ENCODE results near the gene GAS7. TPM values are rescaled to one million over a fixed set of nuclear protein-coding genes. Genes with fewer than 3 reads are reported as not detected.

The GAS7 gene
- total RNA-seq, 1 experiment from 2014 or later = 6.0 TPM

DNA sequence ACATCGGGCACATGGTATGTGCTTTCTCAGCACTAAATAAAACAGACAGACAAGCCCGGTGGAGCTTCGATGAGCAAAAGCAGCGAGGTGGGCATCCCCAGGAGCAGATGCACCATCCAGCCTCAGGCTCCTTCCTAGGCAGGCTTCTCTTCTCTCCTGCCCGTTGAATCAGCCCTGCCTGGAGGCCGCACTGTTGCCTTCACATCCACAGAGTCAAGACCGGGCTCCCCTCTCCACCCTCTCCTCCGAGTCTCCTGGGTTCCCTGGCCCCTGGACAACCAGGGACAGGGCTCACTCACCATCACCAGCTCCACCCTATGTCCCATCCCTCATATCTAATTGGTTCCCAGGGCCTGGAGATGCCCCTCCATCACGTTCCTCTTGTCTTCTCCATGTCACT is 213.6 kb downstream of the GAS7 start:
- Histone ChIP-seq H2AFZ (ENCODE audit: low read length) (no peak overlapping the region), H3T11ph (ENCODE audit: low read length) (no peak overlapping the region), H3K4ac (ENCODE audit: low read depth, low read length) (no peak overlapping the region), H4K20me1 (ENCODE audit: control insufficient read depth, insufficient read depth, insufficient read length) (no peaks in the 10 kb centered on the region), H3K14ac (ENCODE audit: insufficient read depth, low read length) (0 out of 2 replicates have a peak overlapping the region, but pooled peaks have one; percentile 13), H3K4me2 (ENCODE audit: insufficient read depth, insufficient read length, low read length) (no peak overlapping the region), H2BK120ac (ENCODE audit: low read depth, low read length, poor library complexity, severe bottlenecking) (no peak overlapping the region), H4K5ac (ENCODE audit: insufficient read length, low read depth, low read length) (no peak overlapping the region), H2BK15ac (ENCODE audit: low read depth, low read length) (no peak overlapping the region), H3K23ac (ENCODE audit: insufficient read length, low read depth, low read length) (no peak overlapping the region), H3K4me1 (ENCODE audit: insufficient read depth, low read length) (no peaks in the 10 kb centered on the region), H2BK12ac (ENCODE audit: insufficient read length, low read depth, low read length) (no peak overlapping the region), H3K79me1 (ENCODE audit: insufficient read depth, low read depth, low read length, poor library complexity, severe bottlenecking) (no peaks in the 10 kb centered on the region), H3K27ac (ENCODE audit: insufficient read length, low read depth, low read length) (no peak overlapping the region), H3K56ac (ENCODE audit: insufficient read length, low read depth, low read length) (no peak overlapping the region), H4K91ac (ENCODE audit: insufficient read length, low read depth, low read length) (no peak overlapping the region), H3K9me3 (ENCODE audit: control insufficient read depth, low read depth, low read length) (no peaks in the 10 kb centered on the region), H3K18ac (ENCODE audit: insufficient read length, low read depth, low read length) (no peak overlapping the region), H2BK5ac (ENCODE audit: insufficient read length, low read length) (no peak overlapping the region), H2BK20ac (ENCODE audit: low read depth, low read length, poor library complexity, severe bottlenecking) (no peak overlapping the region), H3K27me3 (ENCODE audit: insufficient read depth, low read length) (no peaks in the 10 kb centered on the region), H3K79me2 (ENCODE audit: insufficient read depth, low read length) (no peaks in the 10 kb centered on the region), H3K23me2 (ENCODE audit: insufficient read length, low read depth, low read length, poor library complexity, severe bottlenecking) (no peaks in the 10 kb centered on the region), H2AK5ac (ENCODE audit: insufficient read length, low read length) (no peak overlapping the region), H4K8ac (replicated peaks; ENCODE audit: insufficient read length, low read depth, low read length) (no peak overlapping the region), H3K9ac (ENCODE audit: extremely low read depth, insufficient read length, low read length) (no peak overlapping the region)
- no CpG with 5 or more reads among the region's 9 CpGs for WGBS (ENCODE audit: extremely low coverage, insufficient read length, low lambda C conversion rate)
- H3K36me3 Mint-ChIP-seq (ENCODE audit: insufficient read depth in 1 of 3, low read depth in 3 of 3) = peaks cover 0 to 4% (median 0%) of the 10 kb centered on the region in 3 experiments; a peak in 1 of 7 replicates
- DNase-seq = no peak
- no peak overlapping the region for H3K27ac Mint-ChIP-seq
- no peaks in the 10 kb centered on the region for H3K27me3 Mint-ChIP-seq (ENCODE audit: low read depth)
- no peak overlapping the region for H3K4me3 Mint-ChIP-seq
- TF ChIP-seq, protein P1, sequence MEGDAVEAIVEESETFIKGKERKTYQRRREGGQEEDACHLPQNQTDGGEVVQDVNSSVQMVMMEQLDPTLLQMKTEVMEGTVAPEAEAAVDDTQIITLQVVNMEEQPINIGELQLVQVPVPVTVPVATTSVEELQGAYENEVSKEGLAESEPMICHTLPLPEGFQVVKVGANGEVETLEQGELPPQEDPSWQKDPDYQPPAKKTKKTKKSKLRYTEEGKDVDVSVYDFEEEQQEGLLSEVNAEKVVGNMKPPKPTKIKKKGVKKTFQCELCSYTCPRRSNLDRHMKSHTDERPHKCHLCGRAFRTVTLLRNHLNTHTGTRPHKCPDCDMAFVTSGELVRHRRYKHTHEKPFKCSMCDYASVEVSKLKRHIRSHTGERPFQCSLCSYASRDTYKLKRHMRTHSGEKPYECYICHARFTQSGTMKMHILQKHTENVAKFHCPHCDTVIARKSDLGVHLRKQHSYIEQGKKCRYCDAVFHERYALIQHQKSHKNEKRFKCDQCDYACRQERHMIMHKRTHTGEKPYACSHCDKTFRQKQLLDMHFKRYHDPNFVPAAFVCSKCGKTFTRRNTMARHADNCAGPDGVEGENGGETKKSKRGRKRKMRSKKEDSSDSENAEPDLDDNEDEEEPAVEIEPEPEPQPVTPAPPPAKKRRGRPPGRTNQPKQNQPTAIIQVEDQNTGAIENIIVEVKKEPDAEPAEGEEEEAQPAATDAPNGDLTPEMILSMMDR (conservative IDR thresholded peaks at IDR 0.05) = no peak
- peaks cover 8 to 9% of the 10 kb centered on the region in 2 experiments; a peak in 3 of 4 replicates for H3K4me1 Mint-ChIP-seq
- H3K9me3 Mint-ChIP-seq = peaks cover 0 to 4% of the 10 kb centered on the region in 2 experiments; a peak in 3 of 5 replicates
